GM23338 (cell line): ENCODE measurements around the gene SPIRE2. TPM values are rescaled to one million over a fixed set of nuclear protein-coding genes. Genes with fewer than 3 reads are reported as not detected.
A peak's percentile ranks its signal among the peaks of the same experiment; 100 is the strongest.

Source experiments
- ATAC-seq: fragments of 200-7000 bp; cut with Tn5 transposase; 3 replicates; pipeline ENCODE4 v1.9.1; 2020
- DNase-seq: peaks from one replicate; pipeline ENCODE4 v3.0.0-alpha.2; 2015; ENCODE audit warnings: low spot score
- H2AFZ ChIP-seq: fragments of 200-600 bp; sonication (generic); 2 replicates; pipeline ENCODE4 v1.8.0; 2016; ENCODE audit warnings: antibody characterized with exemption, mild to moderate bottlenecking, moderate library complexity
- H3F3A ChIP-seq: fragments of 200-600 bp; sonication (generic); replicated peaks from 2 replicates; pipeline ENCODE4 v1.8.0; 2017; ENCODE audit warnings: antibody characterized with exemption, mixed run types, low read depth
- H3K27ac ChIP-seq: fragments of 200-600 bp; sonication (generic); 2 replicates; pipeline ENCODE4 v1.6.1; 2016; ENCODE audit warnings: low read depth
- H3K27me3 ChIP-seq: fragments of 200-600 bp; sonication (generic); 2 replicates; pipeline ENCODE4 v1.8.0; 2016; ENCODE audit warnings: mild to moderate bottlenecking, mixed run types, moderate library complexity; ENCODE audit not compliant: insufficient read depth
- H3K36me3 ChIP-seq: fragments of 200-600 bp; sonication (generic); 2 replicates; pipeline ENCODE4 v1.8.0; 2016; ENCODE audit warnings: mild to moderate bottlenecking; ENCODE audit not compliant: insufficient read depth
- H3K4me1 ChIP-seq: fragments of 200-600 bp; sonication (generic); 2 replicates; pipeline ENCODE4 v1.8.0; 2016; ENCODE audit warnings: mild to moderate bottlenecking, moderate library complexity; ENCODE audit not compliant: insufficient read depth
- H3K4me2 ChIP-seq: fragments of 200-600 bp; sonication (generic); 2 replicates; pipeline ENCODE4 v1.7.1; 2017; ENCODE audit warnings: mixed run types
- H3K4me3 ChIP-seq: fragments of 200-600 bp; sonication (generic); 2 replicates; pipeline ENCODE4 v1.6.1; 2016; ENCODE audit warnings: mixed run types
- H3K79me2 ChIP-seq: fragments of 200-600 bp; sonication (generic); replicated peaks from 2 replicates; pipeline ENCODE4 v1.8.0; 2017; ENCODE audit warnings: mild to moderate bottlenecking; ENCODE audit not compliant: insufficient read depth
- H3K9me2 ChIP-seq: fragments of 200-600 bp; sonication (generic); 2 replicates; pipeline ENCODE4 v1.8.0; 2017; ENCODE audit not compliant: insufficient read depth
- H4K20me1 ChIP-seq: fragments of 200-600 bp; sonication (generic); replicated peaks from 2 replicates; pipeline ENCODE4 v1.8.0; 2017; ENCODE audit warnings: mild to moderate bottlenecking; ENCODE audit not compliant: insufficient read depth
- H3K27ac Mint-ChIP-seq: 2 replicates; pipeline ENCODE4 v1.8.0; 2020; ENCODE audit warnings: inconsistent platforms, mild to moderate bottlenecking, moderate library complexity, mixed read lengths
- H3K27me3 Mint-ChIP-seq: 3 replicates; pipeline ENCODE4 v1.8.0; 2022; ENCODE audit warnings: low read depth, mild to moderate bottlenecking, moderate library complexity, mixed read lengths, inconsistent platforms; ENCODE audit not compliant: insufficient read depth, poor library complexity
- H3K36me3 Mint-ChIP-seq: 3 replicates; pipeline ENCODE4 v1.8.0; 2021; ENCODE audit warnings: low read depth, mild to moderate bottlenecking, inconsistent platforms, moderate library complexity, mixed read lengths
- H3K4me1 Mint-ChIP-seq: 3 replicates; pipeline ENCODE4 v1.8.0; 2020; ENCODE audit warnings: mild to moderate bottlenecking, inconsistent platforms, mixed read lengths
- H3K4me3 Mint-ChIP-seq: 3 replicates; pipeline ENCODE4 v1.8.0; 2021; ENCODE audit warnings: moderate library complexity, mild to moderate bottlenecking, inconsistent platforms, mixed read lengths
- H3K9me3 Mint-ChIP-seq: 3 replicates; pipeline ENCODE4 v1.8.0; 2020; ENCODE audit warnings: moderate library complexity, mild to moderate bottlenecking, inconsistent platforms, mixed read lengths
- CTCF ChIP-seq, 2 experiments: fragments of 200-600 bp in 1 of 2; sonication (generic) in 1 of 2; conservative IDR thresholded peaks; 2 replicates each; pipeline versions ENCODE4 v1.5.1 to v1.6.1; 2016 to 2017; ENCODE audit warnings: antibody characterized with exemption in 2 of 2, low read depth in 2 of 2, mild to moderate bottlenecking in 2 of 2, moderate library complexity in 1 of 2
- ETS1 ChIP-seq: IDR thresholded peaks from 2 replicates; pipeline ENCODE4 v1.6.1; 2016; ENCODE audit warnings: antibody characterized with exemption
- POLR2AphosphoS5 ChIP-seq: IDR thresholded peaks from 2 replicates; pipeline ENCODE4 v1.6.1; 2016; ENCODE audit warnings: antibody characterized with exemption, low read depth
- ZNF114 ChIP-seq: fragments of 250-450 bp; sonication (Bioruptor Pico); IDR thresholded peaks from 2 replicates; pipeline ENCODE4 v1.5.0; 2020; ENCODE audit warnings: mild to moderate bottlenecking, moderate library complexity
- ZNF462 ChIP-seq: fragments of 250-450 bp; sonication (Bioruptor Pico); IDR thresholded peaks from 2 replicates; pipeline ENCODE4 v1.5.0; 2020; ENCODE audit warnings: mild to moderate bottlenecking, moderate library complexity
- polyA plus RNA-seq: library from polyadenylated mRNA; unstranded; fragments of >200 nt; fragmentation: Nextera tagmentation; extraction: Ambion mirVana; gene quantifications from 2 replicates; pipeline ENCODE4 v1.2.1, GENCODE V29; 2016
- total RNA-seq: library from RNA; depleted of rRNA; stranded (reverse); fragments of >200 nt; shearing (Covaris generic); gene quantifications from 2 replicates; pipeline ENCODE4 v1.2.3, GENCODE V29; 2014

Gene SPIRE2
- total and polyA plus RNA-seq, 2 experiments from 2014 or later: 5.0 to 15.2 TPM

GRCh38 chr16:89860747-89861304 is 32.6 kb downstream of the SPIRE2 start:
- DNase-seq (peak; percentile 88), ATAC-seq (peak; percentile 96)
- Histone ChIP-seq H4K20me1 (peaks cover 6% of the 10 kb centered on the region), H3K4me1 (no peaks in the 10 kb centered on the region), H3K79me2 (no peaks in the 10 kb centered on the region), H3F3A (peaks cover 8% of the 10 kb centered on the region; the same call in 1 of the 2 replicates), H3K36me3 (no peaks in the 10 kb centered on the region), H3K9me2 (no peaks in the 10 kb centered on the region), H3K4me2 (peak overlapping the region; percentile 43; the same call in 1 of the 2 replicates), H3K27ac (no peak overlapping the region), H3K27me3 (no peaks in the 10 kb centered on the region), H3K4me3 (no peak overlapping the region), H2AFZ (no peak overlapping the region)
- H3K36me3 Mint-ChIP-seq: peaks cover 14% of the 10 kb centered on the region
- H3K4me3 Mint-ChIP-seq: no peak overlapping the region
- TF ChIP-seq CTCF (conservative IDR thresholded peaks at IDR 0.05; ENCODE audit: low read depth in 2 of 2): peak; percentile 93 to 98
- no peak for TF ChIP-seq POLR2AphosphoS5
- no peak for TF ChIP-seq ZNF114
- H3K27me3 Mint-ChIP-seq: peaks cover 1% of the 10 kb centered on the region
- no peaks in the 10 kb centered on the region for H3K4me1 Mint-ChIP-seq
- no peak overlapping the region for H3K27ac Mint-ChIP-seq
- H3K9me3 Mint-ChIP-seq: no peaks in the 10 kb centered on the region; the same call in 2 of the 3 replicates

- Mint-ChIP-seq H3K27ac (no peak overlapping the region), H3K4me1 (no peaks in the 10 kb centered on the region), H3K9me3 (no peaks in the 10 kb centered on the region; the same call in 2 of the 3 replicates), H3K4me3 (no peak overlapping the region), H3K36me3 (peaks cover 15% of the 10 kb centered on the region), H3K27me3 (peaks cover 1% of the 10 kb centered on the region)
- H3F3A ChIP-seq: peaks cover 8% of the 10 kb centered on the region; the same call in 1 of the 2 replicates
- no peaks in the 10 kb centered on the region for H3K4me1 ChIP-seq
- no peaks in the 10 kb centered on the region for H3K36me3 ChIP-seq
- H3K27me3 ChIP-seq: no peaks in the 10 kb centered on the region
- ATAC-seq: no peak
- H4K20me1 ChIP-seq: peaks cover 6% of the 10 kb centered on the region
- TF ChIP-seq ETS1 (no peak), ZNF462 (CRISPR knock-in tag) (no peak)
- no peaks in the 10 kb centered on the region for H3K9me2 ChIP-seq
- no peaks in the 10 kb centered on the region for H3K79me2 ChIP-seq
- DNase-seq: no peak
- H3K4me3 ChIP-seq: no peak overlapping the region
- no peak overlapping the region for H3K4me2 ChIP-seq
- no peak overlapping the region for H3K27ac ChIP-seq
- no peak overlapping the region for H2AFZ ChIP-seq
Measured at GRCh38 chr16:89861648-89862047, 33.4 kb downstream of the SPIRE2 start.
